Kidney tubule cell (primary cell): ENCODE data around the gene FGGY.
A peak's percentile ranks its signal among the peaks of the same experiment; 100 is the strongest.
"Not testable (repeated sequence)": the region's sequence is repeated elsewhere in the genome, so short reads cannot be mapped to it uniquely, and the experiment has no call there.

Experiments
- DNase-seq: peaks from one replicate; pipeline ENCODE4 v3.0.0-alpha.2; 2018; ENCODE audit warnings: low spot score

Gene FGGY

GRCh38 chr1:59545830-59546229, 248.9 kb downstream of the FGGY start:
- no peak for DNase-seq

- DNase-seq: no peak
These were observed 252.4 kb downstream of the FGGY start for GRCh38 chr1:59549066-59549837.

- no peak for DNase-seq
These were observed 253.0 kb downstream of the FGGY start for GRCh38 chr1:59549903-59550302.

- DNase-seq: no peak
These were observed 255.1 kb downstream of the FGGY start for GRCh38 chr1:59552007-59552406.

- no peak for DNase-seq
These were observed 256.5 kb downstream of the FGGY start for GRCh38 chr1:59553371-59553770.

- no peak for DNase-seq
These were observed 257.2 kb downstream of the FGGY start for GRCh38 chr1:59554011-59554663.

- DNase-seq: no peak
These were observed 257.9 kb downstream of the FGGY start for GRCh38 chr1:59554752-59555151.

- no peak for DNase-seq
These were observed 259.5 kb downstream of the FGGY start for GRCh38 chr1:59556398-59556797.

- DNase-seq: peak; percentile 30
These were observed 260.1 kb downstream of the FGGY start for GRCh38 chr1:59556802-59557548.

GRCh38 chr1:59557549-59557885, 260.6 kb downstream of the FGGY start:
- no peak for DNase-seq

GRCh38 chr1:59558580-59558979, 261.7 kb downstream of the FGGY start:
- not testable (repeated sequence) for DNase-seq

GRCh38 chr1:59560807-59561450, 264.0 kb downstream of the FGGY start:
- no peak for DNase-seq

- DNase-seq: no peak
These were observed 264.9 kb downstream of the FGGY start for GRCh38 chr1:59561796-59562195.

GRCh38 chr1:59564192-59564891, 267.4 kb downstream of the FGGY start:
- DNase-seq: no peak

- DNase-seq: no peak
These were observed 268.9 kb downstream of the FGGY start for GRCh38 chr1:59565611-59566410.

GRCh38 chr1:59568158-59568935, 271.5 kb downstream of the FGGY start:
- no peak for DNase-seq

- DNase-seq: no peak
These were observed 272.3 kb downstream of the FGGY start for GRCh38 chr1:59569198-59569597.

GRCh38 chr1:59570524-59570923, 273.6 kb downstream of the FGGY start:
- no peak for DNase-seq

GRCh38 chr1:59574085-59574484, 277.2 kb downstream of the FGGY start:
- DNase-seq: no peak

- DNase-seq: no peak
These were observed 280.9 kb downstream of the FGGY start for GRCh38 chr1:59577774-59578173.
